GM18517 (cell line): ENCODE results near the gene IL11RA.

Source experiments
- ATAC-seq: cut with Tn5 transposase; IDR thresholded peaks from one replicate; pipeline ENCODE4 v1.9.1; 2021; ENCODE audit warnings: mild to moderate bottlenecking, moderate library complexity; ENCODE audit not compliant: unreplicated experiment

The IL11RA gene

GRCh38 chr9:34684816-34685215 lies 32.8 kb downstream of the IL11RA start:
- ATAC-seq = no peak

DNA sequence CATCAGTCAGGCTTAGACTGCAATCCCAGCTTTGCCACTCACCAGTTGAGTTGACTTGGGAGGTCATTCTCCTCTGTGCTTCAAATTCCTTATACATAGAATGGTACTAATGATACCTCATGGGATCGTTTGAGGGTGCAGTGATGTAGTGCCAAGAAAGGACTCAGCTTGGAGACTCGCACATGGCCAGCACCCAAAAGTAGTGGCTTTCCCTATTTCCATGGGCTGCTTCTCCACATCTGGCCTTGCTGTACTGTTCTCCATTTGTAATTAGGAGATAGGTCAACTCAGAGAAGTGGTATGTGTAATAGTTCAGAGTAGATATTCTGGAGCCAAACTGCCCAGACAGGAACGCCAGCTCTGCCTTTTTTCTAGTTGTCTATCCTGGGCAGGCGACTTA lies 33.6 kb downstream of the IL11RA start:
- ATAC-seq = no peak

DNA sequence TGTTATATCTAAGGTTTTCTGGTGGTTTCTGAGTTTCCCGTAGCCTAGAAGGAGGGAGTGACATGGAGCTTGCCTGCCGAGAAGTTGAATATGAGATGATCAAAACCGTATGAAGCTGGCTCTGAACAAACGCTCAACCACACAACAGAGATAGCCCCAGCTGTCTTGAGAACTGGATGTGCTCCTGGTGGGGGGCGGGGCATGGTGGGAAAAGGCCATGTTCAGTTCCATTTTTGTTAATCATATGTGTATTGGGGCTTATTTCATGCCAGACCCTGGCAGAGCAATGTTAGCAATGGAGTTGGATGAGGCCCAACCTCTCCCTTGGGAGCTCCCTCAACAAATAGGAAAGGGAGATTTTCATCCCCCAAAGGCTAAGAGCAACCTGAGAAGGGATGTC lies 34.2 kb downstream of the IL11RA start:
- ATAC-seq = no peak

DNA sequence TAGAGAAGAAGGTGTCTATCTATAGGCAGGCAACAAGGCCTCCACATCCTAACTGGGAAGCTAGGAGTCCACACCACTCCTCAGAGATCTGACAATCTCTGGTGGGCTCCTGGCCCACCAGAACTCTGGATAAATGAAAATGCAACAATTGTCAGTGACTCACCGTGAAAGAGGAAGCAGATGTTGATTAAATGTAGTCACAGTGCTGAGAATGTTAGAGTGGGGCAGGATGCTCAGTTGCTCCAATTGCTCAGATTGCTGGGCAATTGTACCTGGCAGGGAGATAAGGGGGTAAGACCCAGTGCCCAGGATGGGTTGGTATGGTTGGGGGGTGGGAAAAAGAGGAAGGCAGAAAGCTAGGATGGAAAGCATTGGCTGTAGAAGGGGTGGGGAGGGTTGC lies 34.7 kb downstream of the IL11RA start:
- ATAC-seq = no peak

DNA sequence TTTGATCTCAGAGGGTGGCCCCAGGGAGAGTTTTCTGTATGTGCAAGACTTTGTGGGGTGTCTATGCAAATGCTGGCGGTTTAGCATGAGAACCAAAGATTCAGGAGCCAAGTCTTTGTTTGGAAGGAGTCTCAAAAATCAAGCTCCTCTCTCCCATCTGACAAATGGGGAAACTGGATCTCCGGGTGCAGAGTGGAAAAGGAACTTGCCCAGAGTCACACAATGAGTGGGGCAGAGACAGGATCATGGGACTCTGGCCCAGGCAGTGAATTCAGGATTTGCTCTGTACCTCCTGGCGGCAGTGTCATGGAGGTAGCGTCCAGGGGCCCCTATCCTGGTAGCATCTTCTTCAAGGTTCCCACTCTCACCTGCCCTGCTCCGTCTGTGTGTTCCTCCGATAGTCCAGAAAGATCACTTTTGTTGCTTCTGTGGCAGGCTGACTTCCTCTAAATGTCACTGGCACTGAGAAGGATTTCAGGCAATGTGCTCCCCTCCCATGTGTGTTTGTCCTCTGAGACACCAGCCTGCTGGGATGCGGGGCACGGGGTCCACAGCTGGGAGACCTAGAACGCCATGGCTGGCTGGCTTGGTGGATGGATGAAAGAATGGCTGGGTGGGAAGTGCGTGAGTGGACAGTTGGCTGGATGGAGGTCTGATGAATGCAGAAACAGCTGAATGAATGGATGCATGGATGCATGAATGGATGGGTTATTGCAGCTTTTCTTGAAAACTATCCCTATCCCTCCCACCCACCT lies 35.5 kb downstream of the IL11RA start:
- no peak for ATAC-seq

- no peak for ATAC-seq
These were observed 36.5 kb downstream of the IL11RA start for GRCh38 chr9:34688329-34689115.

GRCh38 chr9:34689116-34689470 lies 37.1 kb downstream of the IL11RA start:
- ATAC-seq = no peak

DNA sequence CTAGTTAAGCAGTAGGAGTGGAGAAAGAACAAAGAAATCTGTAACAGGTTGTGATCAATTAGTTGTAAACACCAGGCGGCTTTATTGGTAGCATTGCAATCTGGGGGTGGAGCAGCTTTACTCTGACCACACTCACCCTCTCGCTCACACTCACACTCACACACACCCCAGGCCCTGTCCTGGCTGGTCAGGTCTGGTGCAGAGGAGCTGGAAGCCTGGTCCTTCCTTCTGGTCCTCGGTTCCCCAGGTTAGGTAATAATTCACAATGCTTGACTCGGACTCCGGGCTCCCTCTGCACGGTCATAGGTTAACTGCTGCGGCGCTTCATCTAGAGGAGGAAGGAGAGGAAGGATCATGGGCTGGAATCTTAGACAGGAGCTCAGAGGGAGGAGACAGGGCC lies 37.5 kb downstream of the IL11RA start:
- no peak for ATAC-seq

- no peak for ATAC-seq
These were observed 39.3 kb downstream of the IL11RA start, which contains the start of gene CCL19 for GRCh38 chr9:34690983-34691935. CCL19 (minus strand) TSS chr9:34691276; CDS start chr9:34691139, 137 bp downstream.

DNA sequence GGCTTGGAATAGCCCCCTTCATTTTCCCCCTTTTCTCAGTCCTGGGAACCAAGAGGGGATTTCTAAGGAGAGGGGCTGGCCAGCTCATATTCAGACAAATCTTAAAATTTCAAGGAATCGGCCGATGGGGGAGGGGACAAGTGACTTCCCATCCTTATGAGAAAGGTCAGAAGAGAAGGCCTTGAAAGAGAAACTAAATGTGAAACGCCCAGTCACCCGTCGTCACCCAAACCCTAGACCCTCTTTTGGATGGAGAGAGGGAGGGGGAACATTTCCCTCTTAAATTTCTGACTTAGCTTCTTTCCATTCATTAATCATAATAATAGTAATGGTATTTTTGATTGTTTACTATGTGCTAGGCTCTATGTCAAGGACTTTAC lies 39.9 kb downstream of the IL11RA start:
- no peak for ATAC-seq

- ATAC-seq = no peak
These were observed 41.6 kb downstream of the IL11RA start for GRCh38 chr9:34693560-34693959.

DNA sequence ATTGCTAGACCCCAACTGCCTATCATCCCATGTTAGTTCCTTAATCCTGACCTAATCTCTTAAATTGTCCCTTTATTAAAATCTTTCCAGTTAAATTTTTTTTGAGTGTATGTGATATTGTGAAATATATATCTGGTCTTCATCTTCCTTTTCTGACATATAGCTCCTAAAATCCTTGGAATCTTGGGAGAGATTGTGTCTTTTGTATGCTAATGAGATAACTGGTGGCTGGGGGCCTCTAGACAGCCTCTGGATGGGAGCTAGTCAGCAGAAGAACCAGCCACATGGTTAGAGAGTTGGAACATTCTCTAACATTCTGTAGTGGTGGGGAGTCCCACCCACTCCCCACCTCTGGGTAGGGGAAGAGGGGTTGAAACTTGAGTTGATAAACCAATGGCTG lies 42.8 kb downstream of the IL11RA start:
- no peak for ATAC-seq

DNA sequence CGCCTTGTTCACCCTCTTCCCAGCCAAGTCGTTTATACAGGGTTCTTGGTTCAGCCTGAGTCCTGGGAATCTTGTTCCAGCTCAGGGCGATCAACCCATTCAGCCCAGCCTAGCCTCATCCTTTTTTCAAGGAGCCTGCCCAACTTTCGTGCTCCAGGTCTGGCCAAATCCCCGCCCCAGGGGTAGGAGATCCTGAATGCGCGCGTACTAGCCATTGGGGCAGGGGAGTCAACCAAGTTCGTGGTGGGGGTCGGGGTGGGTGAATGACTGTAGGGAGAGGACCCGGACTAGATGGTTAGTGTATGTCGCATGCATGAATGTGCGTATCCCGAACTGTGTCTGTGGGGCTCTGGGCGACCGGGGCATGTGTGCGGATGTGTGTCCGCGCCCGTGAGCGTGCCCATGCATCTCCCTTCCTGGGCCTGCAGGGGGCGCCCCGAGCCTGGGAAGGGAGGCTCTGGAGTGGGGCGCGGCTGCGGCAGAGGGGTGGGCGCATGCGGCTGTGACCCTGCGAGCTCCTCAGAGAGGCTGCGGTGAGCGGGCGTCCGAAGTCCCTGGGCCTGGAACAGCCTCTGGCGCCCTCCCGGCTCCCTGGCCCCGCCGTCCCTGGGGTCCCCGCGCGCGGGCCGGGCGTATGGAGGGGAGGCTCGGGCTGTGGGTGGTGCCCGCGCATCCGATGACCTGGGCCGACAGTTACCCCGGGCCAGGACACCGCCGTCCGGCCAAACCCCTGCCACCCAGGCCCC lies 49.2 kb downstream of the IL11RA start:
- no peak for ATAC-seq

DNA sequence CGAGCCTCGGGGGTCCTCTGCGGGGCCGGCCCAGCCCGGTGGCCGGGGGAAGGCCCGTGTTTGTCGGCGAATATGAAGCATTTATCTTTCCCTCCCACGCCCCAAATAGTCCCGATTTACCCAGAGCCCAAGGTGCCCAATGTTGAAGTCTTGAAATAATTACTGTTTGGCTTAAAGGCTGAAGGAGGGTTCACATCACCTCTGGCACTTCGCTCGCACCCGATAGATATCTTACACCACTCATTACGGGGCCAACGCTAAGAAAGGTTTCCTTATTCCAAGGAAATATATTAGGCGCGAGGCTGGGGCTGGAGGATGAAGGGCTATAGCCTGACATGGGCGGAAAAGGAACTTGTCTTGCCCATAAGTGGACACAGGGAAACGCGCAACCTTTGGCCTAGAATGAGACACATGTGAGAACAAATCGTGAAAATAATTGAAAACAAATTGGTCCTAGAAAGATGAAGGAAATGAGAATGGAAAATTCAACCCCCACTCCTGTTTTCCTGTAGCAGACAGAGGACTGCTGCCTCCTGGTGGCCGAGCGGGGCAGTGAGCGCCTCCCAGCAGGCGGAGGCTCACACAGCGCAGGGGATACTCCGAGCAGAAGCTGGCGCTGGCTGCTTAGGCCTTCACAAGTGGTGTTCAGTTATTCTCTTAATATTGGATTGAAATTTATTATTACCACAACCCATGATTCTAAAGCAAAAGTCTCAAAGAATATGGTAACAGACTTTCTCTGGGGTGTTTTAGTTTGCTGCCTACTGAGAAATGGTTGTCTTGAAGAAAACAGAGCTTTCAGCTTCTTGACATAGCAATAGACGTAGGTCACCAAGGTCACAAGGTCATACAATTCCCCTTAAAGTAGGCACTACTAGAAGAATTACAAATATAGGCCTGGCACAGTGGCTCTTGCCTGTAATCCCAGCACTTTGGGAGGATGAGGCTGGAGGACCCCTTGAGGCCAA lies 50.1 kb downstream of the IL11RA start:
- ATAC-seq = no peak

DNA sequence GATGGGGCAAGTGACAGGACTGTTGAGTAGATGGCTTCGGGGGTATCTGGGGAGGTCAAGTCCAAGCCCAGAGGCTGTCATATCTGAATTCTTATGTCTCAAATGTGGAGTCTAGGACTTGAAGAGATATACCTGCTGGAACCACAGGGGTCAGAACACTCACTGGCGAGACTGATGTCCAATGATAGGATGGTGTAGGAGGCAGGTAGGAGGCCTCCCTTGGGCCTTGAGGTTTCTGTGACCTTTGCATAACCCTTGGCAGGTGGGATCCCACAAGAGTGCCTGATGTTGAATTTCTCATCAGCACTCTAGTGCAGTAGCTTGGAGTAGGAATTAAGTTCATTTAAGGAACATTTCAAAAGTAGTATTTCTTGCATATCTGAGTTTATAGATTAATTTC lies 55.1 kb downstream of the IL11RA start:
- no peak for ATAC-seq

DNA sequence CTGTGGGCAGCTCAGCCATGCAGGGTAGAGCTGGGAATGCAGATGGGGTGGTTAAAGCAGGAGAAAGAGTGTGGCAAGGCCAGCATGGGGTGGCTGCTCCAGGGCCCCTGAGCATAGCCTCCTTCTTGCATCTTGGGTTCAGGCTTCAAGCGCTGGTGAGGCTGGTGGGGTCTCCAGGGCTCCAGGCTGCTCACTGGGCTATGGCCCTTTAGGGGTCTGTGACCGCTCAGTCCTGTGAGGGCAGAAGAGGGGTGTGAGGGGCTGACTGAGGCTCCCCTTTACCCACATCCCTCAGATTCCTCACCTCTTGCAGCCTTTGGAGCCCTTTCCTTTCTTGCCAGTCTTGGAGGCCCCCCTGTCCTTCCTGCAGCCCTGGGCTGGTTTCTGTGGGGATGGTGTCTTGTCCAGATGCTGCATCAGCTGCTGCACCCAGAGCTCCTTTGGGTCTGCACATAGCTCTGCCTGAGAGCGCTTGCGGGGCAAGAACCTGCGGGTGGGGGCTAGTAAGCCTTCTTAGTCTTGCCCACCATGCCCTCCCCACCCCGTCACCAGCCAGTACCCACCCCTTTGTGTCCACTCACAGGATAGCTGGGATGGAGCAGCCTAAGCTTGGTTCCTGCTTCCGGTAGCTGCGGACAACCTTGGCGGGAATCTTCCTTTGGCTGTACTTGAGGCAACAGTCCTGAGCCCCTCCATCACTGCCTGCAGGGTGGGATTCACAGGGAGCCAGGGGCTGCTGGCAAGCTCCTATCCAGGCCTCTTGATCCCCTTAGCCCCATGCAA lies 57.4 kb downstream of the IL11RA start:
- ATAC-seq = no peak

DNA sequence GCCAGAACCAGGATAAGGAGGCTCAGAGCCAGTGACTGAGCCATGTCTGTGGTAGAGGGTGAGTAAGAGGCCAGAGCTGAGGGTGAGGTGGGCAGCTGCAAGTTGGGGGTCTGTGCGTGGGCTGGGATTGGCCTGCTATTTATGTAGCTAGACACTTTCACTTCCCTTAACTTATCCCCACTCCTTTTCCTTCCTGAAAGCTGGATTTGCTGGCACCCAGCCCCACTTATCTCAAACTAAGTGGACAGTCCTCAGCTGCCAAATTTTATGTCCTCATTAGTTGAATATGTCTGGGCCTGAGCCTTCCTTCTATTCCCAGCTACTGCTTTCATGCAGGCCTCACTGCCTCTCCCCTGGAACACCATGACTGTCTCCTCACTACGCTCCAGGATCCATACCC lies 58.0 kb downstream of the IL11RA start, which contains the start of gene CCL21:
CCL21 (minus strand) TSS at position 114 of the 400 bp plus-strand sequence; CDS start at position 44, 70 bp downstream.
- no peak for ATAC-seq
